GM12892 (cell line): ENCODE data around the gene DOCK10.

ENCODE experiments used
- POLR2A ChIP-seq: IDR thresholded peaks from 2 replicates; pipeline ENCODE4 v1.6.1; 2011; ENCODE audit warnings: low read depth, low read length, control low read depth
- POLR2AphosphoS5 ChIP-seq: IDR thresholded peaks from 2 replicates; pipeline ENCODE4 v1.6.1; 2011; ENCODE audit warnings: low read depth, low read length, control low read depth
- TAF1 ChIP-seq: IDR thresholded peaks from 2 replicates; pipeline ENCODE4 v1.6.1; 2011; ENCODE audit warnings: low read depth, mild to moderate bottlenecking, control low read depth, low read length, borderline replicate concordance

GRCh38 chr2:225064928-225065327 is 22.7 kb upstream of the DOCK10 start:
- no peak for TF ChIP-seq POLR2AphosphoS5
- TF ChIP-seq POLR2A, result no peak
- TF ChIP-seq TAF1, result no peak
